ENCODE data around the gene PIGK.
"Not testable (repeated sequence)": the region's sequence is repeated elsewhere in the genome, so short reads cannot be mapped to it uniquely, and the experiment has no call there.

Gene PIGK

DNA sequence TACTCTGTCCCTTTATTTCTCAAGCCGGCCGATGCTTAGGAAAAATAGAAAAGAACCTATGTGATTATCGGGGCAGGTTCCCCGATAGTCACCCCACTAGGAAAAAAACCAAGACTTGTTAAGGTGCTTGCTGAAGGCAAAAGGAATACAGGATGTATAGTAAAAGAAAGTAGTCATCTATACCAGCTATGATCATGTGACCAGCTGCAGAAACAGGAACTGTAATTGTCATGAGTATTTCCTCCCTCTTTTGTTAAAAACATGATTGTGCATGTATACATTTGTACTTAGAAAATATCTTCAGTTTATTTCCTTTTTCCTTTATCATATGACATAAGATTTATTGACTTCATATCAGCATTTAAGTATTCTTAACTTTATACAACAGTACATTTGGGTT lies 30.5 kb downstream of the PIGK start:
- no peak for DNase-seq

DNA sequence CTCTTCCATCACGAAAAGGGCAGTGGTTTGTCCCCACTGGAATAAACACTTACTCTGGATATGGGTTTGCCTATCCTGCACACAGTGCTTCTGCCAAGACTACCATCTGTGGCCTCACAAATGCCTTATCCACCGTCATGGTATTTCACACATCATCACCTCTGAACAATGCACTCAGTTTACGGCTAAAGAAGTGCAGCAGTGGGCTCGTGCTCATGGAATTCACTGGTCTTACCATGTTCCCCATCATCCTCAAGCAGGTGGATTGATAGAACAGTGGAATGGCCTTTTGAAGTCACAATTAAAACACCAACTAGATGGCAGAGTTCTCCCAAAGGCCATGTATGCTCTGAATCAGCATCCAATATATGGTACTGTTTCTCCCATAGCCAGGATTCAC lies 32.3 kb downstream of the PIGK start:
- DNase-seq = not testable (repeated sequence)

DNA sequence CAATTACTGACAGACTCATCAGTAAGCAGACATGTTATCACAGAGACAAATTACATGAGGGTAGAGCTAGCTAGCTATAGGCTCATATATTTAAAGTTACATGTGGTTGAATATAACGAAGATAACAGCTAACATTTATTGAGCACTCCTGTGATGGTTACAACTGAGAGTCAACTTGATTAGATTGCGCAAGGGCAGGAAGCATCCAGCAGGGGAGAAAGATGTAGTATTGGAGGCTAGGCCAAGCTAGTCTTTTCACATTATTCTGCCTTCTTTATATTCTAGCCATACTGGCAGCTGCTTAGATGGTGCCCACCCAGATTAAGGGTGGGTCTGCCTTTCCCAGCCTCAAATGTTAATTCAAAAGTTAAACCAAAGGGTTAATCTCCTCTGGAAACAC lies 37.1 kb downstream of the PIGK start:
- DNase-seq = no peak

DNA sequence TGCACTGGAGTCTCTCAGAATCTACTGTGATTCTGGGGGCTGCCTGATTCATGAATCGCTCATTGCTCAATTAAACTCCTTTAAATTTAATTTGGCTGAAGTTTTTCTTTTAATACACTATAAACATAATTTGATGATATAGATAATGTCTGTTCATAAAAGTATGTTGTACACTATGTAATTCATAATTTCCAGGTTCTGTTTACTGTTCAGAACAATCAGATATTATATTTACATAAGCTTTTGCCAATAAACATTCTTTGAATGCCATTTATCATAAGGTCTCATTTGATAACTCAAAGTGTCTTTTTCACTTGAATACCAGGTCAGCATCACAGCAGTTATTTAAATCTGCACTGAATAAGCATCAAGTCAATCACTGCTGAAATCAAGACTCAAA lies 39.6 kb downstream of the PIGK start:
- no peak for DNase-seq

DNA sequence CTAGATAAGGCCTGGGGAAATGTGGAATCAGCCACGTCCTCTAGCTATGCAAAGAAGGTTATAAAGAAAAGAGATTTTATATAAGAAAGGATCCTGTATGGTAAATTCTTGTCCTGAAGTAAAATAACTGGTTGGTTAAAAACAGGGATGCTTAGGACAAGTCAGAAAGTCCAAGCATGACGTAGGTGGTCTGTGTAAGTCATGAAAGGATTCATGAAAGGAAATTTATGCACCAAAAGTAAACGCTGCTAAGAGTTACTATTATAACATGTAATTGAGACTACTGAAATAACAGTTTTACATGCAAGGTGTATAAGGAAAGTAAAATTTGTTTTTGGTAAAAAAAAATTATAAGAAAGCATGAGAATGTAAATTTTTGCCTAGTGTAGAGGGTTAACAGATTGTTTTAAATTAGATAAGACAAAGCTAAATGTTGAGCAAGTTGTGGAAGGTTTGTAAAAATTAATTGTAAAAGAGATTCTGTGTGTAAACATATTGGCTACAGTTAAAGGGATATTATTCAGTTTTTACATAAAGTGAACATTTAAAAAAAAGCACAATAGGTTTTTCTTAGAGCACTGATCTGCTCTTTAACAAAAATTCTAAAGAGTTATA lies 43.9 kb downstream of the PIGK start:
- DNase-seq = no peak

DNA sequence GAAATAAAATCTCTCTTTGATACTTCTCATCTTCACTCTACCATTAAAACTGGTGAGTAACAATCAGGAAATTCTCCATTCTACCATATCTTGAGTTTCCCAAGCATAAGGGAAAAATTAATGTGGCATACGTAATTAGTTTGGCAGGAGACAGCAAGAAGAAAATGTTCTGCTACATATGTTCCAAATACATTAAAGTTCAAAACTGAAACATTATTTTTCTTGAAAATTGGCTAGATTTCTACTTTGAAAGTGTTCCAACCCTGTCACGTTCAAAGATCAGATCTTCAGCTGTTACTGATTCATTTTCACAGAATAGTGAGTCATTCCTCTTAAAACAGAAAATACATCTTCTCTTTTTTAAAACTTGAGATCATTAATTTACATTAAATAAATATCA lies 48.5 kb downstream of the PIGK start:
- no peak for DNase-seq

DNA sequence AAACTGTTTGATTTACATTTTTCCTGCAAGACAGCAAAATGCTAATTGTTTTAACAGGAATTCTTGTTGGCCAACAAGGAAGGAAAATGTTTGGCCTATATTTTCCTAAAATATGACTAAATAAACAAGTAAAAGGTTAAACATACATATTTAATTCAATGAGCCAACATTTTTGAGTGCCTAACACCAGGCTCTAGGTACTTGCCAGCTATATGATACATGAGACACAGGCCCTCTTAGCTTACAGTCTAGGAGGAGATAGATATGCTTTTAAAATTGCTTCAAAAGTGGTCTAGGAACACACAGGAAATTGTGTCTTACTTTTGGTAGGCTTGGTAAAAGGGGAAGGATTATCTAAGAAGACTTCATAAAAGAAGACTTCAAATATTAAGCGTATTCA lies 50.9 kb downstream of the PIGK start:
- no peak for DNase-seq

DNA sequence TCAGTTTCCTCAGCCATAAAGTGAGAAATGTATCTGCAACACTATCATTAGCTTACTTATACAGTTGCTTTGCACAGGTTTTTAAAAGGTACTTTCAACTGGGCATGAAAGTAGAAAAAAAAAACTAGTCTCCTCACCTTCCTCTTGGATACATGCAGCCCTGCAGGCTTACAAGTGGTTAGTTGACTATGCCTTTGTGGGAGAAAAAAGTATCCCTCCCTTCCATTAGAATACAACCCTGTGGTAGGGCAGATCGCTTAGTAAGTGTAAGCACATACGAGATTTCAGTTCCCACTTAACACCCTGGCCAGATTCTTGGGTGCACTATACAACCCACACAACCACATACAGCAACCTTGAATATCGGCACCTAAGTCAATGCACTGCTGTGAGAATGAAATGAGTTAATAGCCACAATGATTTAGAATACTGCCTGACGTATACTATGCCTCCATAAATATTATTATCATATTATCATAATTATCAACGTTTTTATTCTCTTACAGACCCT lies 54.7 kb downstream of the PIGK start:
- no peak for DNase-seq

DNA sequence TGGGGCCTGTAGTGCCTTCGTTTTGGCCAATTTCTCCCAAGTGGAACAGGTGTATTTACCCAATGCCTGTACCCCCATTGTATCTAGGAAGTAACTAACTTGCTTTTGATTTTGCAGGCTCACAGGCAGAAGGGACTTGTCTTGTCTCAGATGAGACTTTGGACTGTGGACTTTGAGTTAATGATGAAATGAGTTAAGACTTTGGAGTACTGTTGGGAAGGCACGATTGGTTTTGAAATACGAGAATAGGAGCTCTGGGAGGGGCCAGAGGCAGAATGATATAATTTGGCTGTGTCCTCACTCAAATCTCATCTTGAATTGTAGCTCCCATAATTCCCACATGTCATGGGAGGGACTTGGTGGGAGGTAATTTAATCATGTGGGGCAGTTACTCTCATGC lies 59.5 kb downstream of the PIGK start:
- not testable (repeated sequence) for DNase-seq

DNA sequence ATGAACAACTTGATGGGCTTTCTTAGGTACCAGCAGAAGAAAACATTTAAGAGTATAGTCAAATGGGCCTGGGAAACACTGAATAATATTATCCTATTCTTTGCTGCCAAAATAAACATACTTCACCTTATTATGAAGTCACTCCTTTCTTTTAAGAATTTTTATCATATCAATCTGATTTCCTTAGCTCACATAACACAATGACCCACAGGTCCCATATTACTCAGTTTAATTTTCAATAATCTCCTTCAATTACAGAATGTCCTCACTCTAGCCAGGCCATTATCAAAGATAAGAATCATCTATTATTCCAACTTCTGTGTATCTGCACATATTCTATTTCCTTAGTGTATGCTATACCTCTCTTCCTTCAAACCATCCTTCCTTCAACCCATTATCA lies 63.0 kb downstream of the PIGK start:
- DNase-seq = no peak

DNA sequence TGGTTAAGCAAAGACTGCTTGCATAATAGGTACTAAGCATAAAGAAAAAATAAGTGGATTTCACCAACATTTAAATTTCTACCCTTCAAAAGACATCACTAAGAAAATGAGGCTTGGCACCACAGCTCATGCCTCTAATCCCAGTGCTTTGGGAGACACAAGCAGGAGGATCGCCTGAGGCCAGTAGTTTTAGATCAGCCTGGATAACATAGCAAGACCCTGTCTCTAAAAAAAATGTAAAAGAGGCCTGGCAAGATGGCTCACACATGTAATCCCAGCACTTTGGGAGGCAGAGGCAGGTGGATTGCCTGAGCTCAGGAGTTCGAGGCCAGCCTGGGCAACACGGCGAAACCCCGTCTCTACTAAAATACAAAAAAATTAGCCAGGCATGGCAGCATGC lies 73.0 kb downstream of the PIGK start:
- DNase-seq = no peak

DNA sequence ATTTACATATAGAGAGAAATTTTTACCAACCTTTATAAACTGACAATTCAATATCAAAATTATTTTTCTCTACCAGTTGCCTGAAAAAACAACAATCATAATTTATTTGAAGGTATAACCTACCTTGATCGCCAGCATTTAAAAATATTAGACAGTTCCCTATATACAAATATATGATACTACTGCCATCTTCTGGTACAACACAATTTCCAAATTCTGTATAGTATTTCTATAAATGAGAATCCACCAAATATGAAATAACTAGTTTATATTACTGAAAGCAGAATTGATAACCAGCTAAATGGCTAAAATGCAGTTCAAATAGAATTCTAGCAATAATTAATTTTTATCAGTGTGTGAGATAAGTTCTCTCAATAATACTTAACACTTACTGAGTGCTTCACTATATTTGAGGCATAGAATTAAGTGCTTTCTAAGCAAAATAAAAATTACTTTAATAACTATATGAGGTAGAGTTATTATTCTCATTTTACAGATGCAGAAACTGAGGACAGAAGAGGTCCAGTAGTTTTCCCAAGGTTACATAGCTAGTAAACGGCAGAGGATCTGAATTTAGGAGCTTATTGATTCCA lies 75.6 kb downstream of the PIGK start:
- DNase-seq = no peak

DNA sequence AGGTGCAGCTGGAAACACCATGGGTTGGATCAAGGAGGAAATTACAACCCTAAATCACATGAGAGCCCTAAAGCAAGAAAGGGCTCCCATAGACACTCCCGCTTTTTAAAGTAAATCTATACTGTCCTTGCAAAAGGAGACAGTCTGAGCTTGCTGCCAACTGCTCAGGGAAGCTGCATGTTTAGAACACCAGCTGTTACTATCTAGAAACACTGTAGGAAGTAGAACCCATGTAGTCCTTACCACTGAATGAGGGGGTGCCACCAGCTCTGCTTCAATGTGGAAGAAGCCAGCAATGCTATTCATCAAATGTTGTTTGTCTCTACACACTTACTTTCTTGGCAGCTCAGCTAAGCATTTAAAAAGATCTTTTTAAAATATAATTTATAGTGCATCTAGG lies 79.8 kb downstream of the PIGK start:
- no peak for DNase-seq

DNA sequence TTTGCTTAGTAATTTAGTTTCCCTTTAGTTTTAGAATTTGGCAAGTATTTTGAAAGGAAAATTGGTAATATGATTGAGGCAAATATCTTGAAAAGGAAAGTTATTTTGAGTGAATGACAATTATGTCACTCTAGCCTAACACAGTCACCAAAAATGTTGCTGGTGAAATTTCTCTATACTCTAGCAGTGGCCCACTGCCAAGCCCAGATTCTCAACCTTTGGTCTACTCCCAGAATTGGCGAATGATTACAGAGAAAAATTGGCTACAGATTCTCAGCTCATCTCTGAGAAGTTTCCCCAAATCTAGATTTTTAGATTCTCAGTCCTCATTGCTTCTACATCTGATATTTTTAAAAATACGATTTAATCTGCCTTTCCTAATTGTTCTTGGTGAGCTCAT lies 84.9 kb downstream of the PIGK start:
- no peak for DNase-seq

DNA sequence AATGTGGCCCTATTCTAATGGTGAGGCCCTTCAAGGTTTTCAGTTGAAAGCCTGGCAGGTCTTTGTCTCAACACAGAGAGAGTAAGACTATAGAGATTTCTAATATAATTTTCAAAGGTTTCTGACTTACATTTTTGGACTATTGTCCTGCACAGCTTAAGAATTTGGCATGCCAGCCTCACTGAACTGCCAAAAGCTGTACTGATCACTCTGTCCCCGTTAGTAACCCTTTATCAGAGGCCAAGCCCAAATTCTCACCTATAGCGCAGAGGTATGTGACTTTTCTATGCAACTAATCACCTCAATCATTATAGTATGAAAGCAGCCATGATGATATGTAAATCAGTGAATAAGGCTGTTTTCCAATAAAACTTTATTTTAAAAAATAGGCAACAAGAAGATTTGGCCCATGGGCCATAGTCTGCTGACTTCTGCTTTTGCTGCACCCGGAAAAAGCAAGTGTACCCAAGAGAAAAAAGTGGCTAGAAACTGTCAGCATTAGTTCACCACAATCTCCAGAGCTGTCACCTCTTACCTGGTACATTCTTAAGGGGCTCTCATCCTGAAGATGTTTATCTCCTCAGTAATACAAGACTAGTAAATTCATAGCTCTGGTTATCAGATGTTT lies 85.4 kb downstream of the PIGK start:
- no peak for DNase-seq

DNA sequence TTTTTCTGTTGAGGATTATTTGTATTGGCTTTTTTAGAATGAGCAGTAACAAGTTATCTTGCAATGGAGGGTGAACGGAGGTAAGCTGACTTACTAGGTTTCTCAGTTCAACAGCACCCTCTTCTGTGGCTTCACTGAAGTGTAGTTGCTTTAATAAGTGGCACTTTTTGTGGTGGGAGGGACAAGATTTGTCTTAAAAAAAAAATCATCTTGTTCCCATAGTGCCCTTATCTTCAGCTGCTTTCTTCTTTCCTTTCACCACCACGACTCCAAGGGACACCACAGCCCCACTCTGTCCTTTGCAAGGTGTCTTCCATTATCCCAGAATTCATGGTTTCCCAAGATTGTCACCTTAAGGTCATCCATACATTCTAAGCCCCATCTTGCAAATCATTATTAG lies 92.9 kb downstream of the PIGK start:
- peak; percentile 31 for DNase-seq

DNA sequence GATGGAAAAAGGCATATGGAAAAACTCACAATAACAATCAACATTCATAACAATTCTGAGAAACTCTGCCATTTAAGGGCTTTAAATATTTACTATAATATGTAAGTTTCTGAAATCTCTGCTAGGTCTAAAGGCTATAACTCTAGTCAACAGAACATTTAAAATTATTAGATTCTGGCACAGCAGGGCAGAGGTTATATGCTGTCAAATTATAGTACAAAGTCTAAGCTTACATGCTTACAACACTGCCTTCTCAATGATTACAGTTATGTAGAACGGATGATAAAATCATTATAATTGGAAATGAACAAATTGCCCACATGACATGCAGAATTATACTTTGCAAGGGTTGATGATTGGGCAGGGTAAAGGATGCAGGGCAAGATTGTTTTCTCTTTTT lies 97.7 kb downstream of the PIGK start:
- DNase-seq = no peak

DNA sequence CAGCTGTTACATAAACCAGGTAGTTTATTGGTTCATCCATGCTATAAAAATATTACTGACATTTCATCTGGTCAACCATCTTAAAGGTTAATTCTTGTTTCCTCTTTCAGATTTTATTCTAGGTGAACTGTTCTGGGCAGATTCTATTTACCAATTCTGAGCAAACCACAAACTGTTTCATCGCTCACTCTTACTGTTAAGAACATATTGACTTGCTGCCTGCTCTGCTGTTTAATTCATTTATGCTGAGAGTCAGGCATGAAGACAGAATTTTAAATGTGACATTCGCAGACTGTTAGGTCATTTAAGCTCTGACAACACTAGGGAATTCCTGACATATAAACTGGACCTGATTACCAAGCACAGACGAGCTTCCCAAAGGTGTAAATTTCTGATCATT lies 98.3 kb downstream of the PIGK start:
- no peak for DNase-seq

DNA sequence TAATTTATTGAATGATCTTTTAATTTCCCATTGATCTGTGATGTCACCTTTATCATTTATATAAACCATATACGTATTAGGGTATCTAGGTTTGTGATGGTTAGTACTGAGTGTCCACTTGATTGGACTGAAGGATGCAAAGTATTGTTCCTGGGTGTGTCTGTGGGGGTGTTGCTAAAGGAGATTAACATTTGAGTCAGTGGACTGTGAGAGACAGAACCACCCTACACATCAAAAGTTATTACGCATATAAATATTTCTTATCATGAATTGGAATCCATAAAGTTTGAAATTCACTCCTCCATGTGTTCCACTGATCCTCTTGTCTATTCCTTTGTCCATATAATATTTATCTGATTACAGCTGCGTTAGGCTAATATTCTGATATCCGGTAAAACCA lies 100.5 kb downstream of the PIGK start:
- no peak for DNase-seq

DNA sequence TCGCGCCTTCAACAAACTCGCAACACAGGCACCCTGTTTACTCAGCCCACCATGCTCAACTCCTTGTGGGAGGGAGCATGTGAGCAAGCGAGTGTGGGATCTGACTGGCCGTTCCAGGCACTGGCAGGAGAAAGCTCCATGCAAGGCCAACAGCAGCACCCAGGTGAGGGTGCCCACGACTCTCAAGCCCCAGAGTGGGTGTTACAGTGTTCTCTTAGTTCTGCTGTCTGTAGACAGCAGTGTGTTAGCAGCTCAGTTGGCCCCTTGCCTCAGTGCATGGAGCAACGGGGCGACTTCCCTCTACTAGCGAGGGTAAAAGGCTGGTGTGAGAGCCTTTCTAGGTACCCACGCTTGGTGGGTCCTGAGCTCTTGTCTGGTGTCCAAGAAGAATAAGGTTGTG lies 114.6 kb downstream of the PIGK start:
- no peak for DNase-seq

DNA sequence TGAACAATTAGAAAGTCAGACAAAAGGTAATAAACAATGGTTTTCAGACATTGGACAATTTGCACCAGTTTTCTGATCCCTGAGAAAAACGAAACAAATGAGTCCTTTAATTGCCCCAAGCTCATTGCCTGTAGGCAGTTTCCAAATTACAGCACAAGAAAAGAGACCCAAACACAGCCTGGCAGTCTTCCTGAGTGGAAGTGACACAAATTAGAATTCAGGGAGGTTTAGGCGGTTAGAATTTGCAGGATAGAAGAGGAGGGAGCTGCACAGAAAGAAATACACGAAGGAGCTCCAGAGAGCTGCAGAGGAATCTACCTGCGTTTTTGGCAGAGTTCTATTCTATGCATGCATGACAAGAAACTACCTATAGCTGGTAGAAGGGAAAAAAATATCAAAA lies 115.7 kb downstream of the PIGK start:
- DNase-seq = no peak

DNA sequence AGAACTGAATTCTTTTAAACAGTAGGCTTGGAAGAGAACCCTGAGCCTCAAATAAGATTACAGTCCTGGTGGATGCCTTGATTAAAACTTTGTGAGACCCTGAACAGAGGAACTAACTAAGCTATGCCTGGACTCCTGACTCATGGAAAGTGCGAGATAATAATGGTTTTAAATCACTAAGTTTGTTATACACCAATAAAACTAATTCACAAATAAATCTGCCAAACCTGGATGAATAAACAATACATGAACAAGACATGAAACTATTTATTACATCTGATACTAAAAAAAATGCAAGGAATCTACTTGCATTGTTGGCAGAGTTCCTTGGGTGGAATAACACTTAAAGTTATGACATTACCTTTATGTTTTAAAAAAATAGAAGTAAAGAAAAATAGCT lies 118.4 kb downstream of the PIGK start:
- DNase-seq = no peak

DNA sequence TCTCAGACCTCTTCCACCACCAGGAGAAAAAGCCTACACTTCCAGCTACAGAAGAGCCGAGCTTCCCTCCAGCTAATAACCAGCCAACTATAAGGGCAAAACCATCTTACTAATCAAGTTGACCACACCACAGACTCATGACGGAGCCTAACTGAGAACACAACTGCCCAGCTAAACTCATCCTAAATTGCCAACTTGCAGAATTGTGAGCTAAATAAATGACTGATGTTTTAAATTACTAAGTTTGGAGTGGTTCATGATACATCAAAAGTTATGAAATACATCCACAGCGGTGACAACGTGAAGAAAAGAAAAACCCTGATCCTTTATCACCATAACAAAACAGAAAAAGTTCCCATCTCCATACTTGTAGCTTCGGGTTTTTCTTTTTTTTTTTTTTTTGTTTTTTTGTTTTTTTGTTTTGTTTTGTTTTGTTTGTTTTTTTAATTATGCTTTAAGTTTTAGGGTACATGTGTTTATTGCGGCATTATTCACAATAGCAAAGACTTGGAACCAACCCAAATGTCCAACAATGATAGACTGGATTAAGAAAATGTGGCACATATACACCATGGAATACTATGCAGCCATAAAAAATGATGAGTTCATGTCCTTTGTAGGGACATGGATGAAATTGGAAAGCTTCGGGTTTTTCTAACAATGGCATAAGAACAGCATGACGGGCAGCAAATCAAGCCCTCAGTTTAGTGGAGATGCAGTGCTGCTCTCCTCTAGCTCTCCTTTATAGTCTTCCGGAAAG lies 122.6 kb downstream of the PIGK start:
- DNase-seq = no peak

DNA sequence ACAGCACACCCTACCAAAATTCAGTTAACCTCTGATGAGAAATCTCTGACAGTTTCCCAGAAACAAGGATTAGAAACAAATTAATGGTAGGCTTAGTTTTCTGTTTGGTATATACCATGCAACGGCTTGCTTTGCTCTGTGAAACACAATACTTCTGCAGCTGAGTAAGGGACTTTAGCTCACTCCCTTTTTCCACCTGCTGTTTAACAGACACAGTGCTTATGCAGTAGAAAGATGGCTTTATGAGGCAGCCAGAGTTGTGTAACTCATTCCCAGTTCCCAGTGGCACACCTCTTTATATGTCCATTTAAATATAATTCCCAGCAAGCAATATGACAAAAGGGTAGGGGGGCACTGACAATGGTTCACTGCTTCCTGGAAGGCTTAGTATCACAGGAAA lies 124.0 kb downstream of the PIGK start:
- no peak for DNase-seq
